HL-60/S4 treated with retinoic acid at 250 ng/mL for 4 days and 3 days (cell line): ENCODE measurements around the gene LSM2.
"Not testable (repeated sequence)": the region's sequence is repeated elsewhere in the genome, so short reads cannot be mapped to it uniquely, and the experiment has no call there.

Experiments used
- in situ Hi-C: fragments of 300-500 bp; cut with MboI; formaldehyde crosslinking; loops from 2 replicates; pipeline ENCODE4 v1.7.0; 2022; ENCODE audit warnings: low sequenced_read_pairs

Gene LSM2

DNA sequence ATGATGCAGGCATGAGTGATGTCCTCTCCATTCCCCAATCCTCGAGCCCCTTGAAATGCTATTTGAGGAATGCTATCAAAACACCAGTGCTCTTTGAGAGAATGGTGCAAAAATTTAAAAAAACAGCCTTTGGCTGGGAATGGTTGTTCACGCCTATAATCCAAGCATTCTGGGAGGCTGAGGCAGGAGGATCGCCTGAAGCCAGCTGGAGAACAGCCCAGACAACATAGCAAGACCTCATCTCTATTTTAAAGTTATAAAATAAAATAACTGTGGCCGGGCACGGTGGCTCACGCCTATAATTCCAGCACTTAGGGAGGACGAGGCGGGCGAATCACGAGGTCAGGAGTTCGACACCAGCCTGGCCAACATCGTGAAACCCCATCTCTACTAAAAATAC is 7.0 kb downstream of the LSM2 start:
- in situ Hi-C loops, result no loop called here

- in situ Hi-C loops, result no loop called here
These were observed 9.2 kb downstream of the LSM2 start for GRCh38 chr6:31797588-31797987.

DNA sequence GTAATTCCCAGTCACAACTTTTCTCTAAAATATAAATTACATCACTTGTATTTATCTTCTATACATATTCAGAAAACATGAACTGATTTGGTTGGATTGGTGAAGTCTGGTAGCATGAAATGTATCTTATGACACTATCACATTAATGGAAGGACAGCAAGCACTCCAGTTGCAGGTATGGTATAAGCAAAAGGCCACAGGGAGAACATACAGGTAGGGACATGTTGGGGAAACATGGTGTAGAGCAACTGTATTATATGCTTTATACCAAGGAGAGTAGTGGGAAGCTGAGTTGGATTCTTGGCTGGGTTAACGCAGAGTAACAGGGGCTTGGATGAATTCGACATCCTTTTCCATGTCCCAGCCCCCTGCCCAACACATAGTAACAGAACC is 9.8 kb downstream of the LSM2 start:
- in situ Hi-C loops, result no loop called here

DNA sequence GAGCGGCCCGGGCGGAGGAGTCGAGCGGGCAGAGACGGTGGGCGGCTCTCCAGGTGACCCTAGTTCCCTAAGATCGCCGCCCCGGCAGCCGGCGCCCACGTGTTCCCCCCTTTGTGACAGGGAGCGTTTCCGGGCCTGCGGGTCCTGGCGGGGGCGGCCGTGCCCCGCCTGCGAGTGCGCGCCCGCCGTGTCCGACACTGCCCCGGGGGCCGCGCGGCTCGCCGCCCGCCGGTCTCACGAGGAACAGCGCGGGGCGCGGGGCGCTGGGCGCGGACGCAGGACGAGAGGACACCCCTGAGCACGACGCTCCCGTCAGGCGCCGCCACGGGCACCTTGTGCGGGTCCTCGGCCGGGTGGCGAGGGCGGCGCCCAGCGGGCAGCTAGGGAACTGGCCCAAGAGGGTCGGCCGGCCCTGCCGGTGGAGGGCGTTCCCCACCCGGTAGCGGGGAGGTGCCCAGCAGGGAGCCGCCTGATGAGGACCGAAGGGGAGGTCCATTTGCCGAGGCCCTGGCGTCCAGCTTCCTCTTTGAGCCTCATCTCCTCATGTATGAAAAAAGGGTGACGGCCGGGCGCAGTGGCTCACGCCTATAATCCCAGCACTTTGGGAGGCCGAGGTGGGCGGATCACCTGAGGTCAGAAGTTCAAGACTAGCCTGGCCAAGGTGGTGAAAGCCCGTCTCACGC is 11.0 kb downstream of the LSM2 start, which contains the start of gene VARS1:
Gene VARS1, minus strand, starts transcription at position 137 of the 683 bp plus-strand sequence. CDS start 535 bp downstream, outside the sequence.
- in situ Hi-C loops, result no loop called here

DNA sequence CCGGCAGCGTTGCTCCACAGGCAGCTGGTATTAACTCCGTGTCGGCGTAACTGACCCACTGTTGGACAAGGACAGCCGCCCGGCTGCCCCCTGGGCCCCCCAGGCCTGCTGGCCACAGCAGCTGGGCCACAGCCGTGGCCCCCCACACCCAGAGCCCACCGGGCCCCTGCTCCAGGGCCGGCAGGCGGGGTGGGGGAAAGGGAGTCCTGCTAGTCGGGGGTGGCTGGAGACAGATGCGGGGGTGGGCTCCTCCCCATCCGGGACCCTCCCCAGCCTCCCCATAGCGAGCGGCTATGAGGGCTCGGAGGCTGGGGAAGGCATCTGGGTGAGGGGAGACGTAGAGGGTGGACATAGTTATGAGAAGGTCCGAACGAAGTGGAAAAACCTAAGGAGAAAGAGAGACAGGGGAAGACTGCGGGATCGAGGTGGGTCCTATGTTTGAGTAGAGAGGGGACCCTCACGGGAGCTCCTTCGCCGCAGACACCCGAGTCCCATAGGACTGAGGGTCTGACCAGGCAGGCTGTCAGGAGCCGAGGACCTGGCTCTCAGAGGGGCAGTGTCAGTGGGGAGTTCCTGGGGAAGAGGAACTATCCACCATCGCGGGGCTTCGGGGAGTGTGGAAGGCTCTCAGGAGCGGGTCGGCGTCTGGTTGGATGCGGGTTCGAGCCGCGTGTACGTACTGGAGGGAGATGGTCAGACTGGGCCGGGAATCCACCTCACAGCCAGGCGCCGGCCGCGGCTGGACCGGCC is 11.7 kb downstream of the LSM2 start:
- in situ Hi-C loops, result no loop called here

DNA sequence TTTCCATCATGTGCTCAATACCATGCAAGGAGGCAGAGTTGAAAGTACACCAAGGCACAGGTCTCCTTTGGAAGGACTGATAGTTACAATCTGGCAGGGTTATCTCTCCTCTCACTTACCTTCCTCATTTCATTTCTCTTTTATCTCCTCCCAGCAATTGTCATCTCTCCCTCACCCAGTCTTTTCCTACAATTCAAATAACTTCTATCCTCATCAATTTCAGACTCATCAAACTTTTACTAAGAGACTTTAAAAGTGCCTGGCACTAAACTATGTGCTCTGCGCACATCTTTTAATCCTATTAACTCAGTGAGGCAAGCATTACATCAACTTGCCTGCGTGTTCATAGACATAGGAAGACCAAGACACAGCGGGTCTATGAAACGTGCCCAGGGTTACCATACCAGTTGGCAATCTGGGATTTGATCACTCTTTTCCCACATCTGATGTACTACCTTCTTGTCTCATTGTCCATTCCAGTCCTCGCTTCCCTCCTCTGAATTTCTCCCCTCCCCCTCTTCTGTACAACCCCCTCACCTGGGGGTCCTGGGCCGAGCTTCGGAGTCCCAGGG is 12.4 kb downstream of the LSM2 start:
- in situ Hi-C loops, result no loop called here

GRCh38 chr6:31793927-31794245 is 12.9 kb downstream of the LSM2 start:
- in situ Hi-C loops, result not testable (repeated sequence)

DNA sequence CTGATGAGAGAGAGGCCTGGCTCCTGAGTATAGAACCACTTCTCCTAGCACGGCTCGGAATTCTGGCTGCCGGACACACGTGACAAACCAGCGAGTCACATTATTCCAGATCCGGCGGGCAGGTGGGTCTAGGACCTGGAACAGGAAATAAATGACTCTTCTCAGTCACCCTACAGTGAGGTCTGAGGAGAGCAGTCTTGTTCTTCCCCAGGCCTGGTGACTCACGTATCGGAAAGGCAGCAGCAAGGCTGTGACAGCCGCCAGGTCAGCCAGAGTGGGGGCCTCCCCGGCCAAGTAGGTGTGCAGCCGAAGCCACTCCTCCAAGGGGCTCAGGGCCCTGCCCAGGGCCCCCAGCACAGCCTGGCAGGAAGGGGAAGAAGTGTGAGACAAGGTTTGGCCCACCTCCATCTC is 14.0 kb downstream of the LSM2 start:
- in situ Hi-C loops, result no loop called here

GRCh38 chr6:31792090-31792374 is 14.7 kb downstream of the LSM2 start:
- in situ Hi-C loops, result no loop called here

DNA sequence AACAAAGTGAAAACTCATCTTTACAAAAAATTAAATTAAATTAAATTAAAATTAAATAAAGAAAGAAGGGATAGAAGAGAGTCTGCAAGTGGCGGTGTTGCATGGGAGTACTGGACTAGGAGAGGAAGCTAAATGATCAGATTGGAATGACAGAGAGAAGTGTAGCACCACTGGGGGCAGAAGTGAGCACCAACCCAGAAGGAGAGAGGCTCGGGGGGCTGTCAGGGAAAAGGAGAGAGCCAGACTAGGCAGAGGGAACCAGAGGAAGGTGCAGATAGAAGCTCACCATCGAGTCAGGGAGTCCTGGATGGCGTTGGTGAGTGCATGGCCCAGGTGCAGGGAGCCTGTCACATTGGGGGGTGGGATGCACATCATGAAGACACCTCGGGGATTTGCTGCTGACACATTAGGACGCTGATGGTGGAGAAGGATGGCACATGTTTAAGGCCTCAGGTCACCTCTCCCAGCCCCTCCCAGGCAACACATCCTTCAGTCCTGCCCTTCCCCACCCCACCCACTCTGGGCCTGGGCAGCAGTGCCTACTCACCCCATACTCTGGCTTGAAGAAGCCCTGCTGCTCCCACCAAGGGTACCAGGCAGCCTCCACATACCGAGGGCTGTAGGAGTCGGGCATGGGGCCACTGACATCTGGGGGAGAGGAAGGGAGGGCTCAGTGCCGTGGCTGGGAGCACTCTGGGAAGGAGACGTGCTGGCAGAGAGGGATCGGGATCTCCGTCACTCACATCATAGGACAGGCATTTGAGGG is 15.3 kb downstream of the LSM2 start:
- in situ Hi-C loops, result no loop called here

DNA sequence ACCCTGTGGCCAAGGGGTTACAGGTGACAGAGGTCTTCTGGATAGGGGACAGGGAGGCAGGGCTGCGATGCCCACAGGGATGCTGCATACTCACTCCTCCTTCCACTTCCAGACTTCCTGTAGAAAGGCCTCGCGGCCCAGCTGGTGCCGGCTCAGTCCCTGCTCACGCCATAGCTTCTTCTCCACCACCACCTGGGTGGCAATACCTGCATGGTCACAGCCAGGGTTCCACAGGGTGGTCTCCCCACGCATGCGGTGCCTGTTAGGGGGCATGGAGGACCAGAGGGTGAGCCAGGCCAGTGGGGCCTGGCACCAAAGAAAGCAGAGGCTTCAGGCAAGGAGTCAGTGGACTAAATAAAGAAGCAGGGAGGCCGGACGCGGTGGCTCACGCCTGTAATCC is 21.3 kb downstream of the LSM2 start:
- in situ Hi-C loops, result no loop called here

DNA sequence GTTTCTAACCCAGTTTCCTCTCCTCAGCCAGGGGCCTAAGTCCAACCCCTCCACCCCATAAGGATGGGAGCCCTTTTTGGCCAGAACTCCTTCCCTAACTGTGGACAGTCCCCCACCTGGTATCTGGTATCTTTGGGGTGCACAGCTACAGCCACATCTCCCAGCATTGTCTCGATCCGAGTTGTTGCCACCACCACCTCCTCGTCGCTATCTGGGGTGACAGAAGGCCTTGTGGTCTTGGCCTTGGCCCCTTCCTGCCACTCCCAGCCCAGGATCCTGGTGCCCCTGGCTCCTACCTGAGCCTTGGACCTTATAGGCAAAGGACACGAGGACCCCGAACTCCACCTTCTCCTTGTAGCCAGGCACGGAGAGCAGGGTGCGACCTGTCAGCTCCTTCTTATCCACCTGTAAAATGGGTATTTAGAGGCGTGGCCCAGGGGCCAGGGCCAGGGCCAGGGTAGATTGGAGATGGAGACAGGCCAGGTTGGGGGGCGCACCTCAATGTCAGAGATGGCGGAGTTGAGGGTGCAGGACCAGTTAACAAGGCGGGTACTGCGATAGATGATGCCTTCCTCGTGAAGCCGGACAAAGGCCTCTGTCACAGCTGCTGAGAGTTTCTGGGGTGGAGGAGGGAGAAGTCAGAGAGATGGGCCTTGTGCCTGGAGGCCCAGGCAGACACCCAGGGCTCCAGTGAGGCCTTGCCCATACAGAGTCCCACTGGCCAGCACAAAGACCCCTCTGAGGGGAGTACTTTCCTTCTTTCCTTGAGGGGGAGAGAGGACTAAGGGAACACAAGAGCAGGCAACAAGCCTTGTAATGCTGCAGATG is 22.5 kb downstream of the LSM2 start:
- in situ Hi-C loops, result no loop called here

DNA sequence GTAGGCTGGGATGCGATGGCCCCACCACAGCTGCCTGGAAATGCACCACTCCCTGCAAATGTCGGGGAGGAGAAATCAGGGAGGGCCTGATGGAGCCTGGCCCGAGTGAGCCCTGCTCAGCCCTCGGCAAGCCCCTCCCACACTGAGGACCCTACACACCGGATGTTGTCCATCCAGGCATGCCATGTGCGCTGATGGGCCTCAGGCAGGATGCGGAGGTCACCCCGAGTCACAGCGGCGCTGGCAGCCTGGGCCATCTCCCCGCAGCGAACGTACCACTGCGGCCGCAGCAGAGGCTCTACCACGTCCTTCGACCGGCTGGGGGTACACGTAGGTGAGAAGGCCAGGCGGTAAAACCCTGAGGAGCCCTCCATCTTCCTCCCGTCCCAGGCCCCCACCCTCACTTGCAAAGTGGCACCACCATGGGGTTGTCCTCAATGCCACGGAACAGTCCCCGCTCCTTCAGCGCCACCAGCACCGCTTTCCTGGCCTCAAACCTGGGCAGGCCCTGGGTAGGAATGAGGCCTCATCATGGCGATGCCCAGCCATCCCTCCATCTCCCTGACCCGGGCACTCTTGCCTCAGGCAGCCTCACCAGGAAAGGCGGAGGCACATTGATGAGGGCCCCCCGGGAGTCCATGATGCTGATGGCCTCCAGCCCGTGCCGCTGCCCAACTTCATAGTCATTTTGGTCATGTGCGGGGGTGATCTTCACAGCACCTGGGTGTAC is 24.5 kb downstream of the LSM2 start:
- in situ Hi-C loops, result no loop called here

GRCh38 chr6:31781244-31782125 is 25.3 kb downstream of the LSM2 start:
- in situ Hi-C loops, result no loop called here

DNA sequence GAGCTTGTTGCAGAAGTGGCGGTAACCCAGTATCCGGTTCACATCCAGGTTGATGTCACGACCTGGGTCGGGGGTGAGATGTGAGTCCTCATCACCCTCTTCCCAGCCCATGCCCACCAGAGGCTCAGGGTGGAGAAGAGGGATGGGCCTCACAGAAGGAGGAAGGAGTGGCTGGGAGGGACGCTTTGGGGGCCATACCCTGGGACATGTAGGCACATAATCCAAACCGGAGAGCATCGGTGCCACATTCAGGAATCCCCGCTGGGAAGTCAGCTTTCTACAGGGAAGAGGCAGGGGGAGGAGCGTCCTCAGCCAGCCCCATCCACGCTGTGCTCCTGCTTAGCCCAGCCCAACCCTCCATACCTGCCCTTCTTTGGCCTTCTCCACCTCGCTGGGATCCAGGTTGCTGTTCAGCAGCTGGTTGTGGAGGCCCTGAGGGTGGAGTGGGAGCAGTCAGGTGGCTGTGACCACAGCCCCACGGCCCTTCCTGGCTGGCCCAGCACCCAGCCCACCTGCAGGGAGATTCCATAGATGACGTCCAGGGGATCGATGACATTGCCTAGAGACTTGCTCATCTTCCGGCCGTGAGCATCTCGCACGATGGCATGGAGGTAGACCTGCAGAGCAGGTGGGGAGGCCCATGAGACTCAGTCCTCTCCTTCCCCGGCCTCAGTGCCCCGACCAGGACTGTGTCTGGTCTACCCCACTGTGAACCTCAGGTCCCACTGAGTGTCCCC is 26.1 kb downstream of the LSM2 start:
- in situ Hi-C loops, result no loop called here

DNA sequence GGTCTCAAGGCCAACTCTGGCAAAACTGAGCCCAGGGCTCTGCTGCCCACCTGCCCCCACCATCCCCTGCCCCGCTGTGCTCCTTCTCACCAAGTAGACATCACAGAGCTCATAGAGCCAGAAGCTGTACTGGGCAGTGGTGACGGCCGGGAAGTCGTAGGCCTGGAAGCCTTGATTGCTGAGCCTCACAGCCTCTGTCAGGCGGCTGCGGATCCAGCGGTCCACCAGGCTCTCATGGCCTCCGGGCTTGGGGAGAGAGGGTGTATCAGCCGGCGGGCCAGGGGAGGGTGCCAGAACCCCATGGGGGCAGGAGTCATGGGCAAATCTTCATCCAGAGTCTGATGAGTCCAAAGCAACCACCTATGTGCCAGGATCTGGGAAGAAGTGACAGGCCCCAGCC is 26.9 kb downstream of the LSM2 start:
- in situ Hi-C loops, result no loop called here

DNA sequence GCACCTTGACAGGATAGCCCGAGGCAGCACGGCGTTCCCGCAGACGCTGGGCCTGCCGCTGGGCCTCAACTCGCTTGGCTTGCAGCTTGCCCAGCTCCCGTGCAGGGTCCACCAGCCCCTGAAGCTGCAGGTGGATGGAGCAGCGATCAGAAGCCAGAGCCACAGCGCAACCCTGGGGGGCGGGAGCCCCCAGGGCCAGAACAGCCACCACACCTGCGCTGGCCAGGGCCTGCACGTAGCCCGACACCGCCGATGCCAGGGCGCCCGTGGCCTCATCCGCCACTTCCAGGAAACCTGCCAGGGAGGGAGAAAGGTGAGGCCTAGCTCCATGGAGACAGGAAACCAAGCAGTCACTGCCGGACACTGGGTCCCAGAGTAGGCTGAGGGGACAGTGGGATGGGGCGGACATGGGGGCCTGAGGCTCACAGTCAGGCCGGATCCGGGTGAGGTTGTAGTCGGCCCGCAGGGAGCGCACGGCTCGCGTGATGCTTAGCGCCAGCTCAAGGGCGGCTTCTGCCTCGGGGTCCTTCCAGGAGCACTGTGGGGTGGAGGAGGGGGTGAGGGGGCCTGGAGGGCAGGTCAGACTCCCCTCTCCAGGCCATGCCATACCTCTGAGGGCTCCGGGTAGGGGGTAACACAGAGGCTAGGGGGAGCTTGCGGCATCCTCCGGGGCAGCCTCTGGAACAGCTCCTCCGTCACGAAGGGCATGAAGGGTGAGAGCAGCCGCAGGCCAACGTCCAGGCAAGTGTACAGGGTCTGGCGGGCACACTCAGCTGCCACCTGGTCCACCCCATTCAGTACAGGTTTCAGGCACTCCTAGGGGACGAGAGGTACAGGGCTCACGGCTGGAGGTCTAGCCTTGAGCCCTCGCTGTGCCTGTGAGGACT is 27.5 kb downstream of the LSM2 start:
- in situ Hi-C loops, result no loop called here

GRCh38 chr6:31778193-31778592 is 28.6 kb downstream of the LSM2 start:
- in situ Hi-C loops, result no loop called here
